Smooth muscle cell (in vitro differentiated cells): ENCODE results near the gene MARCHF3. TPM values are rescaled to one million over a fixed set of nuclear protein-coding genes. Genes with fewer than 3 reads are reported as not detected.

ENCODE experiments used
- DNase-seq: peaks from one replicate; lab custom pipeline; 2025; ENCODE audit not compliant: unreplicated experiment; lab: John Stamatoyannopoulos, UW
- H2AFZ ChIP-seq: fragments of 200-600 bp; sonication (generic); 2 replicates; pipeline ENCODE4 v1.6.0; 2016; ENCODE audit warnings: antibody characterized with exemption, low read depth, mild to moderate bottlenecking
- H3F3A ChIP-seq: fragments of 200-600 bp; sonication (generic); 2 replicates; pipeline ENCODE4 v1.6.0; 2017; ENCODE audit warnings: antibody characterized with exemption, low read depth
- H3K27ac ChIP-seq: fragments of 200-600 bp; sonication (generic); 2 replicates; pipeline ENCODE4 v1.5.1; 2016; ENCODE audit warnings: low read depth, mild to moderate bottlenecking
- H3K27me3 ChIP-seq: fragments of 200-600 bp; sonication (generic); 2 replicates; pipeline ENCODE4 v1.6.1; 2016; ENCODE audit warnings: low read depth, mild to moderate bottlenecking
- H3K36me3 ChIP-seq: fragments of 200-600 bp; sonication (generic); 2 replicates; pipeline ENCODE4 v1.5.1; 2016; ENCODE audit warnings: low read depth
- H3K4me1 ChIP-seq: fragments of 200-600 bp; sonication (generic); 2 replicates; pipeline ENCODE4 v1.5.1; 2016; ENCODE audit warnings: low read depth
- H3K4me2 ChIP-seq: fragments of 200-600 bp; sonication (generic); 2 replicates; pipeline ENCODE4 v1.6.0; 2016; ENCODE audit warnings: mild to moderate bottlenecking
- H3K4me3 ChIP-seq: fragments of 200-600 bp; sonication (generic); 2 replicates; pipeline ENCODE4 v1.5.1; 2016; ENCODE audit warnings: mild to moderate bottlenecking
- H3K79me2 ChIP-seq: fragments of 200-600 bp; sonication (generic); 2 replicates; pipeline ENCODE4 v1.6.0; 2016; ENCODE audit warnings: low read depth, mild to moderate bottlenecking
- H3K9ac ChIP-seq: fragments of 200-600 bp; sonication (generic); 2 replicates; pipeline ENCODE4 v1.6.0; 2016; ENCODE audit warnings: low read depth
- H3K9me3 ChIP-seq: fragments of 200-600 bp; sonication (generic); replicated peaks from 2 replicates; pipeline ENCODE4 v1.5.1; 2016; ENCODE audit warnings: low read depth
- H4K20me1 ChIP-seq: fragments of 200-600 bp; sonication (generic); 2 replicates; pipeline ENCODE4 v1.6.0; 2016; ENCODE audit warnings: low read depth
- CTCF ChIP-seq: fragments of 200-600 bp; sonication (generic); IDR thresholded peaks from 2 replicates; pipeline ENCODE4 v1.5.1; 2017; ENCODE audit warnings: borderline replicate concordance, mild to moderate bottlenecking, antibody characterized with exemption; ENCODE audit not compliant: insufficient read depth, poor library complexity, severe bottlenecking
- WGBS: methylation state at CpG from one replicate; pipeline ENCODE4 v1.1.7; 2016; ENCODE audit warnings: low lambda C conversion rate; 5-methylcytosine and 5-hydroxymethylcytosine counted together
- polyA plus RNA-seq: library from polyadenylated mRNA; unstranded; fragments of >200 nt; fragmentation: Nextera tagmentation; extraction: Ambion mirVana; gene quantifications from 2 replicates; pipeline ENCODE4 v1.2.1, GENCODE V29; 2016
- total RNA-seq: library from RNA; depleted of rRNA; stranded (reverse); fragments of >200 nt; gene quantifications from 2 replicates; pipeline ENCODE4 v1.2.3, GENCODE V29; 2014

MARCHF3 gene
- total and polyA plus RNA-seq, 2 experiments from 2014 or later: 17.8 to 30.8 TPM

GRCh38 chr5:126939887-126940286 lies 90.5 kb downstream of the MARCHF3 start:
- no peaks in the 10 kb centered on the region for H3K27me3 ChIP-seq
- no peak for DNase-seq
- no peak overlapping the region for H3K4me3 ChIP-seq
- H3F3A ChIP-seq: no peaks in the 10 kb centered on the region
- H3K36me3 ChIP-seq: no peaks in the 10 kb centered on the region
- no peak overlapping the region for H3K9ac ChIP-seq
- H3K9me3 ChIP-seq: no peaks in the 10 kb centered on the region
- no peak overlapping the region for H3K27ac ChIP-seq
- 81% methylated on average over 5 of the region's 5 CpGs for WGBS
- H3K4me2 ChIP-seq: no peak overlapping the region
- H3K79me2 ChIP-seq: no peaks in the 10 kb centered on the region
- peaks cover 6% of the 10 kb centered on the region for H3K4me1 ChIP-seq
- H4K20me1 ChIP-seq: no peaks in the 10 kb centered on the region
- no peak overlapping the region for H2AFZ ChIP-seq
- no peak for TF ChIP-seq CTCF

- H3K4me3 ChIP-seq: no peak overlapping the region
- no peak for DNase-seq
- H3F3A ChIP-seq: no peaks in the 10 kb centered on the region
- TF ChIP-seq CTCF: no peak
- no peaks in the 10 kb centered on the region for H3K79me2 ChIP-seq
- peak overlapping the region; percentile 33 for H3K4me2 ChIP-seq
- H3K9me3 ChIP-seq: no peaks in the 10 kb centered on the region
- H3K4me1 ChIP-seq: peaks cover 6% of the 10 kb centered on the region
- no peak overlapping the region for H2AFZ ChIP-seq
- no peak overlapping the region for H3K9ac ChIP-seq
- no peaks in the 10 kb centered on the region for H3K36me3 ChIP-seq
- no peaks in the 10 kb centered on the region for H4K20me1 ChIP-seq
- H3K27me3 ChIP-seq: no peaks in the 10 kb centered on the region
- peak overlapping the region; percentile 51 for H3K27ac ChIP-seq
Measured at GRCh38 chr5:126938466-126938865, 91.9 kb downstream of the MARCHF3 start.

- H3K27ac ChIP-seq: peak overlapping the region; percentile 51
- WGBS: 88% methylated on average over 2 of the region's 2 CpGs
- H3K4me3 ChIP-seq: no peak overlapping the region
- no peak for DNase-seq
- no peak overlapping the region for H3K9ac ChIP-seq
- H3K36me3 ChIP-seq: no peaks in the 10 kb centered on the region
- H3K9me3 ChIP-seq: no peaks in the 10 kb centered on the region
- no peaks in the 10 kb centered on the region for H3F3A ChIP-seq
- no peak overlapping the region for H3K4me2 ChIP-seq
- H3K79me2 ChIP-seq: no peaks in the 10 kb centered on the region
- H4K20me1 ChIP-seq: no peaks in the 10 kb centered on the region
- H3K27me3 ChIP-seq: no peaks in the 10 kb centered on the region
- no peak overlapping the region for H2AFZ ChIP-seq
- H3K4me1 ChIP-seq: peaks cover 6% of the 10 kb centered on the region
- no peak for TF ChIP-seq CTCF
Measured at GRCh38 chr5:126937771-126938170, 92.6 kb downstream of the MARCHF3 start.

GRCh38 chr5:126936775-126937418 lies 93.5 kb downstream of the MARCHF3 start:
- TF ChIP-seq CTCF: no peak
- WGBS: 91% methylated on average over 4 of the region's 4 CpGs
- Histone ChIP-seq H3K4me2 (no peak overlapping the region), H2AFZ (no peak overlapping the region), H3K27me3 (no peaks in the 10 kb centered on the region), H4K20me1 (no peaks in the 10 kb centered on the region), H3K9me3 (no peaks in the 10 kb centered on the region), H3K9ac (no peak overlapping the region), H3K79me2 (no peaks in the 10 kb centered on the region), H3F3A (no peaks in the 10 kb centered on the region), H3K4me1 (peaks cover 6% of the 10 kb centered on the region), H3K36me3 (no peaks in the 10 kb centered on the region), H3K4me3 (no peak overlapping the region), H3K27ac (no peak overlapping the region)
- DNase-seq: no peak
